C4-2B (cell line): Measurements from ENCODE around the gene LAMTOR3.

ENCODE experiments used
- H3K27ac ChIP-seq: fragments of 450-650 bp; 2 replicates; pipeline ENCODE4 v1.5.1; 2017
- CTCF ChIP-seq: fragments of 450-650 bp; conservative IDR thresholded peaks from 2 replicates; pipeline ENCODE4 v1.5.1; 2017; ENCODE audit warnings: mild to moderate bottlenecking
- ZFX ChIP-seq: fragments of 450-650 bp; IDR thresholded peaks from 2 replicates; pipeline ENCODE4 v1.6.1; 2017

The LAMTOR3 gene

DNA sequence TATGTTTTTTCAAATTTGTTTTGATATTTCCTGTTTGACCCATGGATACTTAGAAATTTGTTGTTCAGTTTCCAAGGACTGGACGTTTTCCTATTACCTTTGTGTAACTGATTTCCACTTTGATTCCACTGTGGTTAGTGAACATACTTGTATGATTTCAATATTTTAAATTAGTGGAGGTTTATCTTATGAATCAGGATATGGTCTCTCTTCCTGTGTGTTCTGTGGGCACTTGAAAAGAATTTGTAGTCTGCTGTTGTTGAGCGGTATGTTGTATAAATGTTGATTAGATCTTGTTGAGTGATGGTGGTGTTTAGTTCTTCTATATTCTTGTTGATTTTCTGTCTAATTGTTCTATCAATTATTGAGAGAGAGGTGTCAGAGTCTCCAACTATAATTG is 21.2 kb upstream of the LAMTOR3 start:
- TF ChIP-seq ZFX (no peak), CTCF (no peak)
- H3K27ac ChIP-seq = no peak overlapping the region

DNA sequence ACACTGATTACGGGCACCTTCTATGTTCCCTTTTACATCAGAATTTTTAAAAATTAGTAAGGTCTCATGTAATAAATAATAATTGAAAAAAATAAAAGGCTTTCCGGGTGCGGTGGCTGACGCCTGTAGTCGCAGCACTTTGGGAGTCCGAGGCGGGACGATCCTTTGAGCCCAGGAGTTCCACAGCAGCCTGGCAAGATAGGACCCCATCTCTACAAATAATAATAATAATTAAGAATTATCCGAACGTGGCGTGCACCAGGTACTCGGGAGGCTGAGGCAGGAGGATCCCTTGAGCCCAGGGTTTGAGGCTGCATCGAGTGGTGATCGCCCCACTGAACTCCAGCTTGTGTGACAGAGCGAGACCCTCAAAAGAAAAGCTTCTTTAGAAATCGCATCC is 771 bp upstream of the LAMTOR3 start:
- H3K27ac ChIP-seq = peak overlapping the region; percentile 81
- TF ChIP-seq CTCF = no peak
- no peak for TF ChIP-seq ZFX

DNA sequence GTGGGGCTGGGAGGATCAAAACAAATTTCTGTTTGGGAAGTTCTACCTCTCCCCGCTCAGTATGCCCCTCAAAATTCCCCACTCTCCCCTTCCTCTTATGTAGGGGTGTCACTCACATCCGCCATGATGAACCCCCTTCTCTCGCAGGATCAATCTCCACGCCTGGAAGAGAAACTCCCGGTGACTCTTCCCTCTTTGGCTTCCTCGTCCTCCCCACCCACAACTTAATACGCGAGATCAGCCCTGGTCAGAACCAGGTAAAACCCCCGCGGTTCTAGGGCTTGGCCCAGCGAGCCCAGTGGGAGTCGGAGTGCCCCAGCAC is 427 bp downstream of the LAMTOR3 start:
- peak overlapping the region; percentile 81 for H3K27ac ChIP-seq
- TF ChIP-seq CTCF = no peak
- no peak for TF ChIP-seq ZFX

DNA sequence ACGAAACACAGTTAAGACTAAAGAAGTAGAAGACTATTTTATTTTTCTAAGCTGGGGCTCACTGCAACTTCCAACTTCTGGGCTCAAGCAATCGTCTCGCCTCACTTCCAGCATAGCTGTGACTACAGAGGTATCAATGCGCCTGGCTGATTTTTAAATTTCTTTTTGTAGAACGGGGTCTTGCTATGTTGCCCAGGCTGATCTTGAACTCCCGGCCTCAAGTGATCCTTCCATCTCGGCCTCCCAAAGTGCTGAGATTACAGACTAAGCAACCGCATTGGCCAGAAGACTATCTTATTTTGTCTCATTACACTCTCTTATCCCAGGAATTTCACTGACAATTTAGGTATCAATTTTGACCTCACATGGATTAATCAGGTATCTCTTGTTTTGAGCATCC is 1.2 kb downstream of the LAMTOR3 start:
- no peak overlapping the region for H3K27ac ChIP-seq
- TF ChIP-seq ZFX (no peak), CTCF (no peak)

DNA sequence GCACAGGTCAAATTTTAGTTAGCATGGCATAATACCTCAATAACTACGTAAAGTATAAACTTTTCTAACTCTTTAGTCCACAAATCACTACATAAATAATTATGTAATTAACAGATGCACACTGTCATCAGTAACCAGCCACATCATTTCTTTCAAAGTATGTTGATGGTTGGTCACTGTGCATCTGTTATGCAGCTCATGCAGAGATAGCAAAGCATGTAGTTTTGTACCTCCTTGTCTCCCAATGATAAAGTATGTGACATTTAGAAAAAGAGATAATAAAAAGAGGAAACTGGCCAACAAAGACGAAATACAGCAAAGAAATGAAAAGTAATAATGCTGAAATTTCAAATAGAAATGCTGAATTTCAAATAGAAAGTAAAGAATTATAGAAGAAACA is 2.9 kb downstream of the LAMTOR3 start:
- no peak for TF ChIP-seq CTCF
- TF ChIP-seq ZFX = no peak
- no peak overlapping the region for H3K27ac ChIP-seq

DNA sequence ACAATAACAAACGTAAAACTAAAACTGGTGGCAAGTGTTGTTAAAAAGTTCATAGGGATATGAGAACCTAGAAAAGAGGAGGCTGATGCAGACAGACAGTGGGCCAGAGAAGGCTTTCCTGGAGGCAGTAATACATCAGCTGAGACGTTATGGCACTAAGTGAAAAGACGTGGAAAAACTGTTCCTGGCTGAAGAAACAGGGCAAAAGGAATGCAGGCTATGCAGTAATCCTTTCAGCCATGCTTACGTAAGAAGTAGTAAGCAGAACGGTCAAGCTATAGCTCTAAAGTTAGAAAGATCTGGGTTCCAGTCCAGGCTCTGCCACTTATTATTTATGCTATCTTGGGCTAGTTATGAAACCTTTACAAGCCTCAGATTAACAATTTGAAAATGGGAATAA is 6.4 kb downstream of the LAMTOR3 start:
- H3K27ac ChIP-seq = no peak overlapping the region
- no peak for TF ChIP-seq CTCF
- TF ChIP-seq ZFX = no peak

- no peak for TF ChIP-seq CTCF
- no peak for TF ChIP-seq ZFX
- no peak overlapping the region for H3K27ac ChIP-seq
Measured at GRCh38 chr4:99886146-99886545, 8.1 kb downstream of the LAMTOR3 start.
